NCI-H1105 treated with DMSO at 0.1 percent for 48 hours (cell line): ENCODE results near the gene PLPPR5.

ENCODE experiments used
- DNase-seq: peaks from one replicate; lab custom pipeline; 2025; lab: John Stamatoyannopoulos, UW

The PLPPR5 gene

DNA sequence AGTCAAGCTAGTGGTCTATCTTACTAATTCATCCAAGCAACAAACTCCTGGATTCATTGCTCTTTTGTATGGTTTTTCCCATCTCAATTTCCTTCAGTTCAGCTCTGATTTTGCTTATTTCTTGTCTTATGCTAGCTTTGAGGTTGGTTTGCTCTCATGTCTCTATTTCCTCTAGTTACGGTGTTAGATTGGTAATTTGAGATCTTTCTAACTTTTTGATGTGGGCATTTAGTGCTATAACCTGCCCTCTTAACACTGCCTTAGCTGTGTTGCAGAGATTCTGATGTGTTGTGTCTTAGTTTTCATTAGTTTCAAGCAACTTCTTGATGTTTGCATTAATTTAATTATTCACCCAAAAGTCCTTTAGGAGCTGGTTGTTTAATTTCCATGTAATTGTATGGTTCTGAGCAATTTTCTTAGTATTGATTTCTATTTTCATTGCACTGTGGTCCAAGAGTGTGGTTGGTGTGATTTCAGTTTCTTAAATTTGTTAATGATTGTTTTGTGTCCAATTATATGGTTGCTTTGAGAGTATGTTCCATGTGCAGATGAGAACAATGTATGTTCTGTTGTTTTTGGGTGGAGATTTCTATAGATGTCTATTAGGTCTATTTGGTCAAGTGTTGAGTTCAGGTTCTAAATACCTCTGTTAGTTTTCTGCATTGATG is 154.6 kb downstream of the PLPPR5 start:
- DNase-seq = no peak

DNA sequence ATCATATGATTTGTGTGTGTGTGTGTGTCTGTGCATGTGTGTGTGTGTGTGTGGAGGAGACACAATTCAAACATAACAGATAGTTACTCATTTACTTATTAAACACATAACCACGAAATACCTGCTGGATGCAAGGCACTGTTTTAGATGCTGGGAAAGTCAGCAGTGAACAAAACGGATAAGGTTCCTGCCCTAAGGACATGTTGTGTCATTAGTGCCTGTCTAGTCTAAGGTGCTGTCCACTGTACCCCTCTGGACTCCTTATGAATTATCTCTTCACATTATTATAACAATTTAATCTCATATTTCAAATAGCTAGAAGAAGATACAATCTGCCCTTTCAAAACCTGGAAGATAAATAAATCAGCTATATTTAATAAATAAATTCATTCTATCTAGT is 162.4 kb downstream of the PLPPR5 start:
- DNase-seq = no peak
